SJCRH30 (cell line): ENCODE data around the gene FBP1. TPM values are rescaled to one million over a fixed set of nuclear protein-coding genes. Genes with fewer than 3 reads are reported as not detected.

Experiments used
- DNase-seq, 2 experiments: peaks; one replicate each; pipeline ENCODE4 v3.0.0-alpha.2; 2015 to 2020
- H3K27ac ChIP-seq: fragments of 250-450 bp; sonication (Bioruptor Pico); 2 replicates; pipeline ENCODE4 v1.5.1; 2020; ENCODE audit warnings: mild to moderate bottlenecking, moderate library complexity
- H3K27me3 ChIP-seq: fragments of 250-450 bp; sonication (Bioruptor Pico); 2 replicates; pipeline ENCODE4 v1.5.1; 2020; ENCODE audit warnings: mild to moderate bottlenecking, moderate library complexity
- H3K36me3 ChIP-seq: fragments of 250-450 bp; sonication (Bioruptor Pico); 2 replicates; pipeline ENCODE4 v1.5.1; 2020; ENCODE audit warnings: mild to moderate bottlenecking, moderate library complexity
- H3K4me1 ChIP-seq: fragments of 250-450 bp; sonication (Bioruptor Pico); 2 replicates; pipeline ENCODE4 v1.5.1; 2020; ENCODE audit warnings: mild to moderate bottlenecking, moderate library complexity
- H3K4me3 ChIP-seq: fragments of 250-450 bp; sonication (Bioruptor Pico); 2 replicates; pipeline ENCODE4 v1.5.1; 2020; ENCODE audit warnings: mild to moderate bottlenecking, moderate library complexity
- H3K9me3 ChIP-seq: fragments of 250-450 bp; sonication (Bioruptor Pico); replicated peaks from 2 replicates; pipeline ENCODE4 v1.5.1; 2020; ENCODE audit warnings: mild to moderate bottlenecking, moderate library complexity
- total RNA-seq: library from RNA; depleted of rRNA; stranded (reverse); fragments of >200 nt; shearing (Covaris generic); gene quantifications from 2 replicates; pipeline ENCODE4 v1.2.3, GENCODE V29; 2014; rRNA removed

The FBP1 gene
- total RNA-seq, result not detected in 2 replicates

DNA sequence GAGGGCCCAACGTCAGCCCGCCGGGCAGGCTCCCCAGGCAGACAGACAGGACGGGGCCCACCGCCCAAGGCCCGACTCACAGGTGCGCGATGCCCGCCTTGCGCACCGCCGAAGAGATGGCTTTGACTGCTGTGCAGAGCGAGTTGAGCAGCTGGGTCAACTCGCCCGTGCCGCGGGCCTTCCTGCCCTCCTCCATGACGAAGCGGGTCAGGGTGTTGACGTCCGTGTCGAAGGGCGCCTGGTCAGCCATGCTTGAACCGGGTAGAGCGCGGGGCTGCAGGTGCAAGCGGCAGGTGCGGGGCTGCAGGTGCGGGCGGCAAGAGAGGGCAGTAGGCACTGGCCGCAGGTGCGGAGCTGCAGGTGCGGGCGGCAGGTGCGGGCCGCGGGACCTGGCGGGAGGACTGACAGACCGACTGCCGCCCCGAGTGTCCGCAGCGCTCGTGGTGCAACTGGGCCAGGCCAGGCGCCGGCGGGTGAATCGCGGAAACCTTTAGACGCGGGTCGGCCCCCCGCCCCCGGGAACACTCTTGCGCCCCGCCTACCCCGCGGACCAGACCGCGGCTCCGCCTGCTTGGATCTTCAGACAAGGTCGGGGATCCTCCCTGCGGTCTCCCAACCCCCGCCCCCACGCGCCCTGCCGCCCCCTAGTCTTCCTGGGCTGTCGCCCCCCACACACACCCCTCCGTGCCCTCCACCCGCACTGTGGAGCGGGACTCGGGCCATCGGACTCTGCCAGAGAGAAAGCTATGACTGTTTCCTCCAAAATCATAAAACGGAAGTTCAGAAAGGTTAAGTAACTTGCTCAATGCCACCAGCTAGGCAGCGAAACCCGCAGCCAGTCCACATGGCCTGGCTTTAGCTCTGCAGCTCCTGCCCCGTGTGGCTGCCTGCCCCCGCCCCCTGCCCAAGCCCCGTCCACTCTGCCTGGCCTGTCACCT lies at the start of gene FBP1:
TSS of gene FBP1 (minus strand) at position 458 of the 938 bp plus-strand sequence. CDS start at position 250, 208 bp downstream.
- no peak for DNase-seq
- no peak within 1 kb of the TSS for H3K4me3 ChIP-seq

DNA sequence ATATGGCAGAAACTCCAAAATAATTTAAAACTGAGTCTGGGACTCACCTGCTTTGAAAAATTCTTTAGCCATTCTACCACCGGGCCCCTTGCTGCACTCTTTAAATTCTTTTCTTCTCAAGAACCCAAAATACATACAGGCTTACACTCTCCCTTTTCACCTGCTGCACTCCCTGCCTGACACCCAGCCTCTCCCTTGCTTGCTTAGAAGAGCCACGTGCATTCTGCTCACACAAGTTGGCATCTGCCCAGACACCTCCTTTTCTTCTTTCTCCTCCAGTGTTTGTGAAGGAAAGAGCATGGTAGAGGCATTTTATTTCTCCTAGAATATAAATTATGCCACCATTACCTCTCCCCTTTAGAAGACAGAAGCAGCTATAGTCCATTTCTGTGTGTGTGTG lies 48.1 kb upstream of the FBP1 start:
- Histone ChIP-seq H3K4me3 (no peak overlapping the region), H3K27me3 (no peaks in the 10 kb centered on the region), H3K27ac (no peak overlapping the region), H3K9me3 (no peaks in the 10 kb centered on the region), H3K36me3 (no peaks in the 10 kb centered on the region), H3K4me1 (no peaks in the 10 kb centered on the region; the same call in 1 of the 2 replicates)
- DNase-seq, result no peak

More for the DNA sequence above, at the start of gene FBP1:
- H3K9me3 ChIP-seq, result no peaks in the 10 kb centered on the region
- no peaks in the 10 kb centered on the region for H3K36me3 ChIP-seq
- no peak within 1 kb of the TSS for H3K27ac ChIP-seq
- H3K27me3 ChIP-seq, result no peaks in the 10 kb centered on the region
- no peaks in the 10 kb centered on the region for H3K4me1 ChIP-seq

DNA sequence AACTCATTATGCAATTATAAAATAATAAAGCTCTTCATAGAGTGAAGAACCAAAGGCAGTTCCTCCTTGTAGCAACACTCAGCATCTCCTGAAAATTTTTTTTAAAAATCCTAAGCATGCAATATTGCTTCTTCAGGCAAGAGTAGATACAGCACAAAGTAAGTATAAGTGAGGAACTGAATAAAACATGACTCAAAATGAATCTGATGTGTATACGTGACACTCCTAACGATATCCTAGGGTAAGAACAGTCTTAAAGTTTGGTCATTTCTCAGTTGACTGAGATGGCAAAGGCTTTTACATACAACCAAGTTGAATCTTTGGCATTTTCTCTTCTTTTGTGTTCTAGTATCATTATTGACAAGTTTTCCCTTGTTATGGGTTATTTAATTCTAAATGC lies 46.0 kb upstream of the FBP1 start:
- no peak for DNase-seq
- no peaks in the 10 kb centered on the region for H3K36me3 ChIP-seq
- no peak overlapping the region for H3K27ac ChIP-seq
- 0 out of 2 replicates have a peak, but pooled peaks cover 3% of the 10 kb centered on the region for H3K4me1 ChIP-seq
- H3K4me3 ChIP-seq, result no peak overlapping the region
- no peaks in the 10 kb centered on the region for H3K9me3 ChIP-seq
- H3K27me3 ChIP-seq, result no peaks in the 10 kb centered on the region

DNA sequence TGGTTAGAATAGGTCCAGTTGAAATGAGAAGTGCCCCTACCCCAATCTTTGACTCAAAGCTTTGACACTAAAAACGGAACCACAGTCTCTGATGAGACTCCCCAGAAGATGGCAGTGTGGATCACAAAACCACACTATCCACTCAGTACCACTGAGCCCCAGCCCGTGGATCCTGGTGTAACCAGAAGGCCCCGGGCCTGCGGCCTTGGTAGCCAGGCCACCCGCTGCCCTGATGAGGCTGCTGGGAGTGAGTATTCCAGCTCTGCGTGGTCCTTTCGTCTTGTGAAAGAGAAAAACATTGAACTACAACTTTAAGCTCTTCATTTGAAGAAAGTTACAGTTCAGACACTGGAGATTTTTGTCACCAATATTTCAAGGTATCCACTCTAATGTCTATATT lies 42.2 kb upstream of the FBP1 start:
- Histone ChIP-seq H3K27ac (no peak overlapping the region), H3K36me3 (no peaks in the 10 kb centered on the region), H3K4me3 (no peak overlapping the region), H3K9me3 (no peaks in the 10 kb centered on the region), H3K4me1 (0 out of 2 replicates have a peak, but pooled peaks cover 3% of the 10 kb centered on the region), H3K27me3 (no peaks in the 10 kb centered on the region)
- peak; percentile 87 to 93 for DNase-seq

DNA sequence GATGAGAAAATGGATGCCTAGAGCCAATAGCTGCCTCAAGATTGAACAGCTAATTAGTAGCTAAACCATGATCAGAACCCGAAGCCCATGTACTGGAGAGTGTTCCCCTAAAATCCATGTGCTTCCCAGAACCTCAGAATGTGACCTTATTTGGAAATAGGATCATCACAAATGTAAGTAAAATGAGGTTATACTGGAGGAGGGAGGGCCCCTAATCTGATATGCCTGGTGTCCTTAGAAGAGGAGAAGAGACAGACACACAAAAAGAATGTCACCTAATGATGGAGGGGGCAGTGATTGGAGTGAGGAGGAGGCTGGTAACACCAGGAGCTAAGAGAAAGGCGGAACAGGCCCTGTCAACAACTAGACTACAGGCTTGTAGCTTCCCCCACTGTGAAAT lies 41.3 kb upstream of the FBP1 start:
- Histone ChIP-seq H3K27me3 (no peaks in the 10 kb centered on the region), H3K4me1 (peaks cover 6% of the 10 kb centered on the region), H3K9me3 (no peaks in the 10 kb centered on the region), H3K27ac (no peak overlapping the region), H3K36me3 (no peaks in the 10 kb centered on the region), H3K4me3 (no peak overlapping the region)
- DNase-seq, result no peak

DNA sequence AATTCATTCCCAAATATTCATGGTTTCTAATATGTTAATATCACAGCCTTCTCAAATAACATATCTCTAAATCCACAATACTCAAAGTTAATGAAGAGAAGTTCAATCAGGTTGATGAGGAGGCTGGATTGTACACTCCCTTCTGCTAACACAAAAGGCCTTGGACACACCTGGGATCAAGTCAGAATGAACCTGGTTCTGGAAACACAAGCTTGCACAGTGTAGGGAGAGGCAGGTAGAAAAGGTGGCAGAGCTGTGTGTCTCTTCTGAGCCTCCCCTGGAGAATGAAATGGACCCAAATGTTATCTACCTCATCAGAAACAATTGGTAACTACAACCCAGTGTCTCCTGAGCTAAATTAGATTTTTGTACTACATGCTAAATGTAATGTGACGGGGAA lies 40.7 kb upstream of the FBP1 start:
- H3K36me3 ChIP-seq, result no peaks in the 10 kb centered on the region
- H3K9me3 ChIP-seq, result no peaks in the 10 kb centered on the region
- H3K27ac ChIP-seq, result no peak overlapping the region
- DNase-seq, result no peak
- H3K27me3 ChIP-seq, result no peaks in the 10 kb centered on the region
- H3K4me3 ChIP-seq, result no peak overlapping the region
- H3K4me1 ChIP-seq, result peaks cover 12% of the 10 kb centered on the region

DNA sequence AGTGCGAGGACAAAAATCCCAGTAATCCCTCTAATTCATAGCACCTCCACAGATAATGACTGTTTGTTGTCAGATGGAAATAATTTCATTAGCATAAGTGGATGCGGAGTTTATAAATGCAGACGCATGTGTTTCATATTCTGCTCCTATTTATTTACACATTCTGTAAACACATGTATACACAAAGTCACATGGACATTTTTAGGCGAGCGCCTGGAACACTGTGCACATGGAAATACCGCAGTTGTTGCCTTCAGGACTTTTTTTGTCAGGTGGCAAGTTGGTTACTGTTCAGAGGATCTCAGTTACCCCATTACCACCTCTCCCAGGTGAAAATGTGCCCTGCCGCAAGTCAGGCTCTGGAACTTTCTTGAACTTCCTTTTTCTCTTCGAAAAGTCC lies 40.3 kb upstream of the FBP1 start:
- Histone ChIP-seq H3K27ac (no peak overlapping the region), H3K27me3 (no peaks in the 10 kb centered on the region), H3K4me3 (no peak overlapping the region), H3K9me3 (no peaks in the 10 kb centered on the region), H3K4me1 (peaks cover 16% of the 10 kb centered on the region), H3K36me3 (no peaks in the 10 kb centered on the region)
- DNase-seq, result no peak

DNA sequence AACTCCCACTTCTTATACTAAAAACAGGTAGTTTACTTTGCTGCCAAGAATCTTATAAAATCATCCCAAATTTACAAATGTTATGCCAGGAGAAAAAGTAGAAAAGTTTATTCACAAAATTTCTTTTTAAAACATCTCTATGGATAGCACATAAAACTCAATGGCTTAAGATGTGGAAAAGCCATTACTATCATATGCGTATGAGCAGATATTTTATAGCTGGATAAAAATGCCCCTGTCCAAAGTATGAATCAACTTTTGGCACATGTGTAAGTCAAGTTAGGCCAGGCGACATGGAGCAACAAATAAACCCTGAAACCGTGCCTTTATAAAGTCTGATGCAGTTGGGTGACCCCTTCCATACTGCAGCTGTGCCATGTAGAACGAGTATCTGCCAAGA lies 38.6 kb upstream of the FBP1 start:
- Histone ChIP-seq H3K27ac (no peak overlapping the region), H3K4me3 (no peak overlapping the region), H3K27me3 (no peaks in the 10 kb centered on the region), H3K36me3 (no peaks in the 10 kb centered on the region), H3K4me1 (peaks cover 21% of the 10 kb centered on the region), H3K9me3 (no peaks in the 10 kb centered on the region)
- DNase-seq, result no peak

DNA sequence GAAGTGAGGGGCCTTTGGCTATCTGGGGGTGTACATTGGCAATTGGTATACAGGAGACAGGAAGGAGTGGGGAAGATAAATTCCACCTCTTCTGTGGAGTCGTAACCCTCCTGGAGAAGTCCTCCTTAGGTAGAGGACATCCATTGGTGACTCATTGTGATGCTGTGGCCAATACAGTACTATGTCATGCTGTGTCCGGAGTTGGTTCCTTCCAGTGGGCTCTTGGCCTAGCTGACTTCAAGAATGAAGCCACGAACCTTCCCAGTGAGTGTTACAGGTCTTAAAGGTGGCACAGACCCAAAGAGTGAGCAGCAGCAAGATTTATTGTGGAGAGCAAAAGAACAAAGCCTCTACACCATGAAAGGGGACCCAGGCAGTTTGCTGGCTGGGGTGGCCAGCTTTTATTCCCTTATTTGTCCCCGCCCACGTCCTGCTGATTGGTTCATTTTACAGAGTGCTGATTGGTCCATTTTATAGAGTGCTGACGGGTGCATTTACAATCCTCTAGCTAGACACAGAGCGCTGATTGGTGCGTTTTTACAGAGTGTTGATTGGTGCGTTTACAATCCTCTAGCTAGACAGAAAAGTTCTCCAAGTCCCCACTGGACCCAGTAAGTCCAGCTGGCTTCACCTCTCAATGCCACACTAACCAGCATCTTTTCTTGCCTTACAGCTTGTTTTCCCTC lies 37.3 kb upstream of the FBP1 start:
- DNase-seq, result no peak
- no peaks in the 10 kb centered on the region for H3K27me3 ChIP-seq
- no peaks in the 10 kb centered on the region for H3K9me3 ChIP-seq
- H3K4me1 ChIP-seq, result peaks cover 19% of the 10 kb centered on the region
- no peak overlapping the region for H3K4me3 ChIP-seq
- H3K36me3 ChIP-seq, result no peaks in the 10 kb centered on the region
- no peak overlapping the region for H3K27ac ChIP-seq

DNA sequence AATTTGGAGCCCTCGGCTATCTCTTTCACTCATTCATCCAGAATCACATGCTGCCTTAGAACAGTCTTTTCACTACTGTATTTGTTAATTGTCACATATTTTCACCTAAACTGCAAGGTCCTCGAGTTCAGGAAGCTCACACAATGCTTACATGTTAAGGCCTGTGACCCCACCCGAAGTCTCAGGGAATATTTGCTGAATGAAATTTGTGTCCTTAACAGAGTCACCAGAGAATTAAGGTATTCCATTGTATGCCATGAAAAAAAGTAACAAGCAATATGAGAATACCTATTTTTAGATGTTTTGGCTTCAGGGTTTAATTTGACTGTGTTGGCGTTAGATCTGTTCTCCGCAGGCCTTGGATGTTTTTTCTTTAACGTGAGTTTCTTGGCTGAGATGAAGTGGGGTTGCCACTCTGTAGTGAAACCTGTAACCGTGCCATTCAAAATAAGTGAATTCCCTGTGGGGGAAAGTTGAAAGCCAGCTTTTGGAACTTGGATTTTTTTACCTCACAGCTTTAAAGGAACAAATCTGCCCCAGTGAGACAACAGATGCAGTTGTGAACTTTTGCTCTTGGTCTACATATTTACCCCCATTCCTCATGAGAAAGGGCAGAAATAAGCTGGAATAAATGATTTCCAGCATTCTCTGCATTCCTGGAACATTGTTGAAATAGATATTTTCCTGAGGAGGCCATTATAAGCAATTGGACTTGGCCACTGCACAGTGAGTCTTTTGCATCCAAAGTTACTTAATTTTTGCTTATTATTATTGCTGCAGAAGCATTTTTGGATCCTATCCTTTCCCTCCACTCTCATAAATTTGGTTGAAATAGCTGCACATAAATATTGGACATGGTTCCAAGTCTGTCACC lies 35.9 kb upstream of the FBP1 start:
- H3K9me3 ChIP-seq, result no peaks in the 10 kb centered on the region
- H3K27ac ChIP-seq, result peak overlapping the region; percentile 27; the same call in 1 of the 2 replicates
- DNase-seq, result no peak
- H3K27me3 ChIP-seq, result no peaks in the 10 kb centered on the region
- H3K36me3 ChIP-seq, result no peaks in the 10 kb centered on the region
- H3K4me3 ChIP-seq, result no peak overlapping the region
- peaks cover 19% of the 10 kb centered on the region for H3K4me1 ChIP-seq

DNA sequence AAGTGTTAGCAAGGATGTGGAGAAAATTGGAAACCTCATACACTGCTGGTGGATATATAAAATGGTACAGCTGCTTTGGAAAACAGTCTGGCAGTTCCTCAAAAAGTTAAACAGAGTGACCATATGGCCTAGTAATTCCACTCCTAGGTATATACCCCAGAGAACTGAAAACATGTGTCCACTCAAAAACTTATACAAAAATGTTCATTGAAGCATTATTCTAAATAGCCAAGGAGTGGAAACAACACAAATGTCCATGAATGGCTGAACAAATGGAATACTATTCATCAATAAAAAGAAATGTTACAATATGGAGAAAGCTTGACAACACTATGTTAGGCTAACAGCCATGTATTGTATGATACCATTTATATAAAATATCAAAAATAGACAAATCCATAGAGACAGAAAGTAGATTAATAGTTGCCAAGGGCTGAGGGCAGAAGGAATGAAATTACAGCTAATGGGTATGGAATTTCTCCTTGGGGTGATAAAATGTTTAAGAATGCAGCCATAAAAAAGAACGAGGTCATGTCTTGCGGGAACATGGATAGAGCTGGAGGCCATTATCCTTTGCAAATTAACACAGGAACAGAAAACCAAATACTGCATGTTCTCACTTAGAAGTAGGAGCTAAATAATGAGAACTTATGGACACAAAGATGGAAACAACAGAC lies 33.6 kb upstream of the FBP1 start:
- H3K9me3 ChIP-seq, result no peaks in the 10 kb centered on the region
- no peaks in the 10 kb centered on the region for H3K36me3 ChIP-seq
- H3K27ac ChIP-seq, result peak overlapping the region; percentile 21
- H3K4me1 ChIP-seq, result peaks cover 19% of the 10 kb centered on the region
- DNase-seq, result no peak
- H3K4me3 ChIP-seq, result no peak overlapping the region
- H3K27me3 ChIP-seq, result no peaks in the 10 kb centered on the region

DNA sequence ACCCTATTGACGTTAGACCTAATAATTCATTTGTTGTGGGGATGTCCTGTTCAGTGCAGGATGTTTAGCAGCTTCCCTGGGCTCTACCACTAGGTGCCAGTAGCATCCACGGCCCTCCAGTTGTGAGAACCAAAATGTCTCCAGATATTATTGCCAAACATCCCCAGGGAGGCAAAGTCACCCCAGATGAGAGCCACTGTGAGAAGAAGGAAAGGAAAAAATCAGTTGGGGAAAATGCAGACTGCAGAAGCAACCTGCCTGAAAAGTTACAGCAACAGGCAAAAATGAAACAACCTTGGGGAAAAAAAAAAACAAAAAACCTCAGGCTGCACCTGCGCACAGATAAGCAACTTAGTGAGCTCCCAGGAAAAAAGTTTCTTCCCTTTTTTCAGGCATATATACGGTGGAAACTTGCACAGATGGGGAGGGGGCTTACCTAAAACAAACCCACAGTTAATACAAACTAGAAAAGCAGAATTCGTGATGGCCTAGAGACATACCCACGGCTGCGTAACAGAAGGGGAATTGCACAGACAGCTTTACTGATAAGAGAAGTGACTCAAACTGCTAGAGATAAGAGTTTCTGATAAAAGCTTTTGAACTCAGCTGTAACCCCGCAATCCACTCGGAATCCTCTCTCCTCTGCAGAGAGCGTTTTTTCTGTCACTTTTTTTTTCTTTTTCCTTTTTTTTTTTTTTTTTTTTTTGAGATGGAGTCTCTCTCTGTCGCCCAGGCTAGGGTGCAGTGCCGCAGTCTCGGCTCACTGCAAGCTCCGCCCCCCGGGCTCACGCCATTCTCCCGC lies 29.8 kb upstream of the FBP1 start:
- Histone ChIP-seq H3K36me3 (no peaks in the 10 kb centered on the region), H3K4me1 (peaks cover 6% of the 10 kb centered on the region), H3K27me3 (no peaks in the 10 kb centered on the region), H3K27ac (no peak overlapping the region), H3K9me3 (no peaks in the 10 kb centered on the region), H3K4me3 (no peak overlapping the region)
- peak; percentile 69 to 86 for DNase-seq

DNA sequence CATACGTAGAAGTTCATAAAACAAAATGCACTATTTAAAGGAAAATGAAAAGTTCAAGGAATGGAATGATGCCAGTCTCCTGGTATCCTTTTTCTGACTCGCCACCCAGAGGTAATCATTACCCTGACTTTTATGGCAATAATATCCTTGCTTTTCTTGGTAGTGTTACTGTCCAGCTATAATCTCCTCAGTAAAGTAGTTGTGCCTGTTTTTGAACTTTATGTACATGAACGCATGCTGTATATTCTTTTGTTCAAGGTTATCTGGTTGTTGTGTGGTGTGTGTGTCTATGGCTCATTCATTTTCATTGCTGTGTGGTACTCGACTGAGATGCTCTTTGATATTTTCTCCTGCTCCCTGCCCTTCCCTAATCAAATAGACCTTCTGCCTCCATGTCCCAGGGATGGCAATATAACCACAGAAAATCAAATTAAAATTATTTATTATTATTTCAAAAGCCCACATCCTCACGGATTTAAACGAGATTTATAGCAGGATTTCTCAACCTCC lies 29.2 kb upstream of the FBP1 start:
- H3K4me3 ChIP-seq, result no peak overlapping the region
- no peaks in the 10 kb centered on the region for H3K27me3 ChIP-seq
- H3K4me1 ChIP-seq, result peaks cover 6% of the 10 kb centered on the region
- no peaks in the 10 kb centered on the region for H3K9me3 ChIP-seq
- H3K36me3 ChIP-seq, result no peaks in the 10 kb centered on the region
- no peak overlapping the region for H3K27ac ChIP-seq
- DNase-seq, result no peak
